Testis (tissue), 3 donors: ENCODE data around the gene LANCL2. TPM values are rescaled to one million over a fixed set of nuclear protein-coding genes. Genes with fewer than 3 reads are reported as not detected.

Experiments used
- DNase-seq: peaks from one replicate; pipeline ENCODE4 v3.0.0-alpha.2; 2019
- H3K27ac ChIP-seq, 2 donors: fragments of 200-600 bp; sonication (generic); one replicate each; pipeline ENCODE4 v1.5.1; 2019
- H3K27me3 ChIP-seq: fragments of 200-600 bp; sonication (generic); one replicate; pipeline ENCODE4 v1.5.1; 2019
- H3K36me3 ChIP-seq: fragments of 200-600 bp; sonication (generic); one replicate; pipeline ENCODE4 v1.5.1; 2017; ENCODE audit warnings: low read depth; ENCODE audit errors: missing control alignments
- H3K4me1 ChIP-seq: fragments of 200-600 bp; sonication (generic); one replicate; pipeline ENCODE4 v1.5.1; 2019
- H3K4me3 ChIP-seq, 2 donors: fragments of 200-600 bp; sonication (generic); one replicate each; pipeline ENCODE4 v1.5.1; 2017 to 2019
- H3K9me3 ChIP-seq: fragments of 200-600 bp; sonication (generic); one replicate; pipeline ENCODE4 v1.5.1; 2017
- CTCF ChIP-seq, 3 experiments: fragments of 450-650 bp in 2 of 3; fragments of 200-600 bp in 1 of 3; sonication (generic) in 1 of 3; IDR thresholded peaks; one replicate each; pipeline ENCODE4 v1.5.1; 2016 to 2019; ENCODE audit warnings: antibody characterized with exemption in 3 of 3, mild to moderate bottlenecking in 2 of 3, moderate library complexity in 1 of 3
- POLR2A ChIP-seq: fragments of 450-650 bp; IDR thresholded peaks from one replicate; pipeline ENCODE4 v1.6.1; 2017; ENCODE audit warnings: antibody characterized with exemption, mild to moderate bottlenecking, moderate library complexity
- WGBS, 2 donors: methylation state at CpG; one replicate each; pipeline ENCODE4 v1.1.5; 2018; 5-methylcytosine and 5-hydroxymethylcytosine counted together
- intact Hi-C: fragments of 100-400 bp; cut with DNase I; formaldehyde crosslinking; loops from one replicate; pipeline ENCODE4 v1.15.1; 2023; ENCODE audit warnings: low total_unique reads
- polyA plus RNA-seq: library from polyadenylated mRNA; stranded (reverse); fragments of 350-450 nt; fragmentation: Illumina TruSeq; extraction: RNeasy Lipid Tissue Mini Kit (QIAGEN cat#74804); gene quantifications from one replicate; pipeline ENCODE4 v1.2.3, GENCODE V29; 2014; ENCODE audit warnings: low read depth, low replicate concordance; ENCODE audit not compliant: insufficient read depth
- total RNA-seq, 2 donors: library from RNA; depleted of rRNA; stranded (reverse); fragments of >200 nt; gene quantifications; one replicate each; pipeline ENCODE4 v1.2.3, GENCODE V29; 2016

LANCL2 gene
- total and polyA plus RNA-seq, 3 donors from 2014 or later: 49.0 to 59.7 (median 50.5) TPM

- Histone ChIP-seq H3K27ac (no peak overlapping the region), H3K4me1 (no peaks in the 10 kb centered on the region), H3K36me3 (no peaks in the 10 kb centered on the region), H3K4me3 (no peak overlapping the region), H3K9me3 (no peaks in the 10 kb centered on the region), H3K27me3 (no peaks in the 10 kb centered on the region)
- intact Hi-C loops: no loop called here
- TF ChIP-seq POLR2A (no peak), CTCF (IDR thresholded peaks at IDR 0.05) (no peak)
- WGBS, 2 donors: 86 to 100% methylated on average over 1 of the region's 1 CpG
- no peak for DNase-seq
Observed at GRCh38 chr7:55437375-55437774, 72.2 kb downstream of the LANCL2 start.

- intact Hi-C loops: no loop called here
- no peak for DNase-seq
- Histone ChIP-seq H3K27ac (no peak overlapping the region), H3K4me1 (no peaks in the 10 kb centered on the region), H3K27me3 (no peaks in the 10 kb centered on the region), H3K4me3 (no peak overlapping the region), H3K36me3 (no peaks in the 10 kb centered on the region), H3K9me3 (no peaks in the 10 kb centered on the region)
- TF ChIP-seq POLR2A (no peak), CTCF (IDR thresholded peaks at IDR 0.05) (no peak)
- WGBS, 2 donors: 93 to 94% methylated on average over 13 of the region's 13 CpGs
Observed at GRCh38 chr7:55438085-55438756, 73.1 kb downstream of the LANCL2 start.

- Histone ChIP-seq H3K9me3 (no peaks in the 10 kb centered on the region), H3K27me3 (no peaks in the 10 kb centered on the region), H3K4me3 (no peak overlapping the region), H3K27ac (no peak overlapping the region), H3K4me1 (no peaks in the 10 kb centered on the region), H3K36me3 (no peaks in the 10 kb centered on the region)
- 80 to 83% methylated on average over 19 of the region's 19 CpGs for WGBS, 2 donors
- TF ChIP-seq POLR2A (no peak), CTCF (IDR thresholded peaks at IDR 0.05) (no peak)
- DNase-seq: no peak
- intact Hi-C loops: no loop called here
Observed at GRCh38 chr7:55438757-55439525, 73.8 kb downstream of the LANCL2 start.

GRCh38 chr7:55439627-55440026, 74.5 kb downstream of the LANCL2 start:
- H3K9me3 ChIP-seq: no peaks in the 10 kb centered on the region
- no peak for DNase-seq
- 81 to 84% methylated on average over 10 of the region's 10 CpGs for WGBS, 2 donors
- no peak overlapping the region for H3K4me3 ChIP-seq
- no peak overlapping the region for H3K27ac ChIP-seq
- no peaks in the 10 kb centered on the region for H3K4me1 ChIP-seq
- TF ChIP-seq CTCF (IDR thresholded peaks at IDR 0.05): no peak
- no peak for TF ChIP-seq POLR2A
- no peaks in the 10 kb centered on the region for H3K36me3 ChIP-seq
- intact Hi-C loops: no loop called here
- H3K27me3 ChIP-seq: no peaks in the 10 kb centered on the region
